Measurements from ENCODE around the gene ARMC2.
"Not testable (repeated sequence)": the region's sequence is repeated elsewhere in the genome, so short reads cannot be mapped to it uniquely, and the experiment has no call there.

Gene ARMC2

DNA sequence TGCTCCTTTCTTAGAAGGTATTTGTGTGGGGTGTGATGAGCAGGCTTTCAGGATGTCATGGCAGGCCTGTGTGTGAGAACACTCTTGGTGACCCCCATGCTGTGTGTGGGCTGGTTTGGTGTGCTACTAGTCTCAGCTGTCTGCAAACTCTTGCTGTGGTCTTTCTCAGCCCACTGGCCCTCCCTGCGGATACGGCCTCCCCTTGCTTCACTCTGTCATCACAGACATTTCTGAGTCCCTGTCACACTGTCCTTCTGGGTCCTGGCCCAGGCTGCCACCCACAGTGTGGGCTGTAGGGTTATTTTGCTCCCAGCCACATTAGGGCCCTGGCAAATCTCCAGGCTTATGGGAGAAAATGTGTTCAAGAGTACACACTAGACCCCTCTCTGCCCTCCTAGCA is 39.0 kb upstream of the ARMC2 start:
- H3K4me3 Mint-ChIP-seq: no peak overlapping the region
- H3K27me3 Mint-ChIP-seq: no peaks in the 10 kb centered on the region
- no peaks in the 10 kb centered on the region for H3K9me3 Mint-ChIP-seq
- DNase-seq (no peak), ATAC-seq (replicated peaks) (no peak)
- H3K27ac Mint-ChIP-seq: no peak overlapping the region
- no peaks in the 10 kb centered on the region for H3K36me3 Mint-ChIP-seq (ENCODE audit: insufficient read depth)
- peaks cover 7 to 9% of the 10 kb centered on the region in 2 donors for H3K4me1 Mint-ChIP-seq (ENCODE audit: low read depth in 2 of 2)

DNA sequence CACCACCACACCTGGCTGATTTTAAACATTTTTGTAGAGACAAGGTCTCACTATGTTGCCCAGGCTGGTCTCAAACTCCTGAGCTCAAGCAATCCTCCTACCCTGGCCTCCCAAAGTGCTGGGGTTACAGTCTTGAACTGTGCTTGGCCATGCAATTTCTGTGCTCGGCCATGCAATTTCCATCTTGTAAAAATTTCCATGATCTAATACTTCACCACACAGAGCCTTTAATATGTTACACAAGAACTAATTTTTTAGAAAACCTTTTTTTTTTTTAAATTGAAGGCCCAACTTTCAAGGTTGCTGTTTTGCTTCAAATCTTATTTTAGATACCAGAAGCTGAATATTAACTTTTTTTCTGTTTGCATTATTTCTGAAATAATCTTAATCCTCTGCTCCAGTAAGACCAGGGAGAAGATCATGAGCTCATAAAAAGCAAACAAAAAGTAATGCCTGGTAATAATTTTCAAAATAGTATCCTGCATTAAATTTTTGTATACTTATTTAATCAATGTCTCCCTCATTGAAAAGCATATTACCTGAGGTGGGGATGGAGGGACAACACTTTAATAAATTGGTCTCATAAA is 38.1 kb upstream of the ARMC2 start:
- Mint-ChIP-seq H3K4me3 (no peak overlapping the region), H3K36me3 (ENCODE audit: insufficient read depth) (no peaks in the 10 kb centered on the region), H3K9me3 (no peaks in the 10 kb centered on the region), H3K27me3 (no peaks in the 10 kb centered on the region), H3K4me1 (ENCODE audit: low read depth in 2 of 2) (peaks cover 6 to 8% of the 10 kb centered on the region in 2 donors), H3K27ac (no peak overlapping the region)
- ATAC-seq (replicated peaks) (no peak), DNase-seq (no peak)

DNA sequence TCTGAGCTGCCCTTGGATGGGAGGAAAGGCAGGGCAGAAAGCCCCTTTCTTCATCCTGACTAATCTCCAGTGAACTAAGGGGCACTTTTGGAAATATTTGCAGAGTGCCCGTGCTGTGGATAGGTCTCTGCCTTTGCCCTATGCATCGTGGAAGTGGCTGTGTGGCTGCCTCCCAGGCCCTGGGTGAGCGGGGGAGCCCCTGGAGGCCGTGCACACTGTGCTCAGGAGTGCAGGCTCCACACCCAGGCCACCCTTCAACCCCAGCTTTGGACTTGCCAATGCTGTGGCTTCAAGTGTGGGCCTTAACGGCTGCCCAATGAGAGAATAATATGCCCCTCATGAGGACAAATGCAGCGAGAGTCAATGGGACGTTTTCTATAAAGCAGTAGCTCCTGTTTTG is 36.7 kb upstream of the ARMC2 start:
- Mint-ChIP-seq H3K4me3 (no peak overlapping the region), H3K9me3 (peaks cover 0 to 5% of the 10 kb centered on the region in 2 donors), H3K27ac (no peak overlapping the region), H3K4me1 (ENCODE audit: low read depth in 2 of 2) (no peaks in the 10 kb centered on the region), H3K27me3 (peaks cover 0 to 7% of the 10 kb centered on the region in 2 donors), H3K36me3 (ENCODE audit: insufficient read depth) (no peaks in the 10 kb centered on the region)
- ATAC-seq (replicated peaks): no peak
- no peak for DNase-seq

DNA sequence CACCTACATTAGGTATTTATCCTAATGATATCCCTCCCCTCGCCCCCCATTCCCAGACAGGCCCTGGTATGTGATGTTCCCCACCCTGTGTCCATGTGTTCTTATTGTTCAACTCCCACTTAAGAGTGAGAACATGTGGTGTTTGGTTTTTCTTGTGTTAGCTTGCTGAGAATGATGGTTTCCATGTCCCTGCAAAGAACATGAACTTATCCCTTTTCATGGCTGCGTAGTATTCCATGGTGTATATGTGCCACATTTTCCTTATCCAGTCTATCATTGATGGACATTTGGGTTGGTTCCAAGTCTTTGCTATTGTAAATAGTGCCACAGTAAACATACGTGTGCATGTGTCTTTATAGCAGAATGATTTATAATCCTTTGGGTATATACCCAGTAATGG is 35.0 kb upstream of the ARMC2 start:
- not testable (repeated sequence) for ATAC-seq (replicated peaks); H3K4me1 Mint-ChIP-seq (ENCODE audit: low read depth in 2 of 2); H3K36me3 Mint-ChIP-seq (ENCODE audit: insufficient read depth); H3K4me3 Mint-ChIP-seq; H3K27ac Mint-ChIP-seq; DNase-seq
- Mint-ChIP-seq H3K27me3 (peaks cover 0 to 11% of the 10 kb centered on the region in 2 donors), H3K9me3 (peaks cover 0 to 16% of the 10 kb centered on the region in 2 donors)

DNA sequence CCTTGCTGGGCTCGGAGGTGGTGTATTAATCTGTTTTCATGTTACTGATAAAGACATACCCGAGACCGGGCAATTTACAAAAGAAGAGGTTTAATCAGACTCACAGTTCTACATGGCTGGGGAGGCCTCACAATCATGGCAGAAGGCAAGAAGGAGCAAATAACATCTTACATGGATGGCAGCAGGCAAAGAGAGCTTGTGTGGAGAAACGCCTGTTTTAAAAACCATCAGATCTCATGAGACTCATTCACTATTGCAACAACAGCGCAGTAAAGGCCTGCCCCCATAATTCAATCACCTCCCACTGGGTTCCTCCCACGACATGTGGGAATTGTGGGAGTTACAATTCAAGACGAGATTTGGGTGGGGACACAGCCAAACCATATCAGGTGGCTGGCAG is 30.9 kb upstream of the ARMC2 start:
- not testable (repeated sequence) for H3K4me1 Mint-ChIP-seq (ENCODE audit: low read depth in 2 of 2); DNase-seq; H3K27ac Mint-ChIP-seq; H3K4me3 Mint-ChIP-seq; H3K36me3 Mint-ChIP-seq (ENCODE audit: insufficient read depth); ATAC-seq (replicated peaks)
- Mint-ChIP-seq H3K9me3 (peaks cover 0 to 16% of the 10 kb centered on the region in 2 donors), H3K27me3 (peaks cover 0 to 11% of the 10 kb centered on the region in 2 donors)

DNA sequence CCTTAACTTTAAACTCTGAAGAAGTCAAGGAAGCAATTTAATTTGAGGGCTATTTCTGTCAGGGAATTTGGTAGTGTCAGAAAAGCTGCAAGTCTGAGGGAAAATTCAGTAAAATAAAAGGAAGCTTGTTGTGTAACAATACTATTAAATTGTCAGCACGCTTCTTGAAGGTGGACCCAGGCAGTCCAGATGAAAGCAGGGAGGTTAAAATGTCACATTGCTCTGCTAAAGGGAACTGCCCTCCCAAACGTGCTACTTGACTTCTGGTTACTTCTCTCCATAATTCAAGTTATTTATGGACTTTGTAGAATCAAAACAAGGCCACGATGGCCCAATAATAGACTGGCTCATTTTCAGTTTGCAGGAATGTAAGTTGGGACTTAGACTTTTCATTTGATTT is 28.2 kb upstream of the ARMC2 start:
- no peak for DNase-seq
- Mint-ChIP-seq H3K27me3 (peaks cover 0 to 11% of the 10 kb centered on the region in 2 donors), H3K9me3 (peaks cover 3 to 16% of the 10 kb centered on the region in 2 donors), H3K4me3 (no peak overlapping the region), H3K27ac (no peak overlapping the region), H3K4me1 (ENCODE audit: low read depth in 2 of 2) (no peaks in the 10 kb centered on the region), H3K36me3 (ENCODE audit: insufficient read depth) (no peaks in the 10 kb centered on the region)
- ATAC-seq (replicated peaks): no peak

DNA sequence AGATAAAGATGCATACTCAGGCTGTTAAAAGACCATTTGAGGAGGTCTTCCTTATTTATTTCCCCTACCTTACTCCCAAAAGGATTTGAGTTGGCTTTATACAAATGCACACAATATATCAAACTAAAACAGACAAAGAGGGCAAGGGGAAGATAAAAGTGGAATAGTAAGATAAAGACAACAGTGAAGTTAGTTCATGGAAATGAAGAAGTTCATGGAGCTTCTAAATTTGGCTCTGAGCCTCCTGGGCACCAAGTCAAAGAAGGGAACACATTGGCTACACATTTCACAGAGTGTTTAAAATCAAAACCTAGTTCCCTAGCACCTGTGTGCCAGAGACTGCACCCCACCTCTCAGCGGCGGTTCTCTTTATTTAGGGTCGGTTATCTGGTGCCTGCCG is 25.8 kb upstream of the ARMC2 start:
- Mint-ChIP-seq H3K4me1 (ENCODE audit: low read depth in 2 of 2) (no peaks in the 10 kb centered on the region), H3K27ac (no peak overlapping the region), H3K27me3 (no peaks in the 10 kb centered on the region), H3K9me3 (peaks cover 6 to 12% of the 10 kb centered on the region in 2 donors), H3K4me3 (no peak overlapping the region), H3K36me3 (ENCODE audit: insufficient read depth) (no peaks in the 10 kb centered on the region)
- ATAC-seq (replicated peaks) (no peak), DNase-seq (no peak)

DNA sequence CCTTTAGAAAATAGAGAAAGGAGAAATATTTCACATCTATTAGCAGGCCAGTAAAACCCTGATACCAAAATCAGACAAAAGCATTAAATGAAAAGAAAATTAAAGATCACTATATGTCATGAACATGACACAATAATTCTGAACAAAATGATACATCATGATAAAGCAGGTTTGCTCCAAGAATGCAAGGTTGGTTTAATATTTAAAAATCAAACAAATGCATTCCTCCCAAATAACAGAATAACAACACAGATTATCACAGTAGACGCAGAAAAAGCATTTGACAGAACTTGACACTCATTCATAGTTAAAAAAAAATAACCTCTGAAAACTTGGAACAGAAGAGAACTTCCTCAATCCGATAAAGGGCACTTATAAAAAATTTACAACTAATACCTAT is 22.9 kb upstream of the ARMC2 start:
- Mint-ChIP-seq H3K27me3 (no peaks in the 10 kb centered on the region), H3K4me3 (no peak overlapping the region), H3K36me3 (ENCODE audit: insufficient read depth) (no peaks in the 10 kb centered on the region), H3K27ac (no peak overlapping the region), H3K4me1 (ENCODE audit: low read depth in 2 of 2) (no peaks in the 10 kb centered on the region), H3K9me3 (peaks cover 6 to 10% of the 10 kb centered on the region in 2 donors)
- no peak for ATAC-seq (replicated peaks)
- no peak for DNase-seq

DNA sequence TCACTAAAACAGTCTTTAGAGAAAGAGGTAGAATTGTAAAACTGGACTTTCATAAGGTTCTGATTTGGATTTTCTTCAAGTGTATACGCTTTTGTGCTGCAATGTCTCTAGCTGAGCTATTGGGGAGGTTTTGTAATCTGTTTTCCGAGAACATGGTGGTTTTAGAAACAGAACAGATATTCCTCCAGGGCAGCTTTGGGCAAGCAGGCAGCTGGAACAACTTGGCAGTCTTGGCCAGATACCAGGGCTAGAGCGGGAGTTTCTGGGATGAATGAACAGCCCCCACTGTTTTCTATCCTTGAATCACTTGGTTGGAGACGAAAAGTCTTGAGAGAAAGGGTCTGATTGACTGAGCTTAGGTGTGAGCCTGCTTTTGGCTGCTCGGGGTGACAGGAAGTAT is 17.1 kb upstream of the ARMC2 start:
- H3K36me3 Mint-ChIP-seq (ENCODE audit: insufficient read depth): peaks cover 1% of the 10 kb centered on the region
- ATAC-seq (replicated peaks): no peak
- no peak for DNase-seq
- H3K4me3 Mint-ChIP-seq: no peak overlapping the region
- no peak overlapping the region for H3K27ac Mint-ChIP-seq
- peaks cover 3 to 10% of the 10 kb centered on the region in 2 donors for H3K9me3 Mint-ChIP-seq
- H3K4me1 Mint-ChIP-seq (ENCODE audit: low read depth in 2 of 2): peaks cover 4 to 8% of the 10 kb centered on the region in 2 donors
- H3K27me3 Mint-ChIP-seq: no peaks in the 10 kb centered on the region

DNA sequence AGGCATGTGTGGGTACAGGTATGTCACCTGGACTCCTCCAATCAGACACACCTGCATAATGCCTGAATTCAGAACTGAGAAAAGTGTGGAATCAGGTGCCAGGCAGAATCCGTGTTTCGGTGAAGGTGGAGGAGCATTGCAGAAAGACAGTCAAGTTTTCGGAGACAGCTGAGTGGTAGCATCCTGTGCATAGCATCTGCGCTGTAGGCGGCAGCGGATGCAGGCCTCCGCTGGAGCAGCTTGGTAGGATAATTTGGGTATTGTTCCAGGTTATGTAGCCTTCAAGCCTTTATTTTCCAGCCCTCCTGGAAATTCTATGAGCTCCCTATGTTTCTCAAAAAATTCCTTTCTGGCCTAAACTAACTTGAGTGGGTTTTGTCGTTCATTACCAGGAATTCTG is 15.5 kb upstream of the ARMC2 start:
- Mint-ChIP-seq H3K36me3 (ENCODE audit: insufficient read depth) (peaks cover 8% of the 10 kb centered on the region), H3K4me3 (no peak overlapping the region), H3K27me3 (no peaks in the 10 kb centered on the region), H3K27ac (no peak overlapping the region), H3K9me3 (no peaks in the 10 kb centered on the region), H3K4me1 (ENCODE audit: low read depth in 2 of 2) (peaks cover 12 to 24% of the 10 kb centered on the region in 2 donors)
- ATAC-seq (replicated peaks) (no peak), DNase-seq (no peak)

DNA sequence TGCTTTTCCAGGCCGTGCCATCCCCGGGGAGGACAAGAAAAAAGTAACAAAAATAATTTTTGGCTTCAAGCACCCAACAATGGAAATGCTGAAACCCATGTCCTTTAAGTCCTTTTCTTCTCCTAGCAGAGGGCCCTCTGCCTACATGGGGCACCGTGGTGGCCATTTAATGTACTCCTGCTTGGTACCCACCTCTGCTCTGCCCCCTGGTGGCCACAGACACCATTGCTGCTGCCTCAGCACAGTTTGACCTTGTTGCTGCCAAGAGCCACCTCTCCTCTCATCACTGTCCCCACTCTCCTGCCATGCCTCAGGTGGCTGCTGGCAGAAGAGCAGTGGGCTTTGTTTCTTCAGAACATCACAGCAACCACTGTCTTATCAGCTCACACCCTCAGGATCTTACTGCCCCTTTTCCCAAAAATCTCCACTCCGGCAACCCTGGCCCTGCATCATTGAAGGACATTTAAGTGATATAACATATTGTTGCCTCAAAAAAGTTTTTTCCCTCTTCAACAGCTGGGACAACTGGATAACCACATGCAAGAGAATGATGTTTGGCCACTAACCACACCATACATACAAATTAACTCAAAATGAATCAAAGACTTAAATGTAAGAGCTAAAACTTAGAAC is 12.9 kb upstream of the ARMC2 start:
- H3K27ac Mint-ChIP-seq: peak overlapping the region in 1 of 2 donors; percentile 94
- peak; percentile 85 for ATAC-seq (replicated peaks)
- H3K9me3 Mint-ChIP-seq: no peaks in the 10 kb centered on the region
- DNase-seq: peak; percentile 80 to 85 (median 81)
- no peak overlapping the region for H3K4me3 Mint-ChIP-seq
- H3K4me1 Mint-ChIP-seq (ENCODE audit: low read depth in 2 of 2): peaks cover 26 to 36% of the 10 kb centered on the region in 2 donors
- H3K36me3 Mint-ChIP-seq (ENCODE audit: insufficient read depth): peaks cover 13% of the 10 kb centered on the region
- no peaks in the 10 kb centered on the region for H3K27me3 Mint-ChIP-seq

DNA sequence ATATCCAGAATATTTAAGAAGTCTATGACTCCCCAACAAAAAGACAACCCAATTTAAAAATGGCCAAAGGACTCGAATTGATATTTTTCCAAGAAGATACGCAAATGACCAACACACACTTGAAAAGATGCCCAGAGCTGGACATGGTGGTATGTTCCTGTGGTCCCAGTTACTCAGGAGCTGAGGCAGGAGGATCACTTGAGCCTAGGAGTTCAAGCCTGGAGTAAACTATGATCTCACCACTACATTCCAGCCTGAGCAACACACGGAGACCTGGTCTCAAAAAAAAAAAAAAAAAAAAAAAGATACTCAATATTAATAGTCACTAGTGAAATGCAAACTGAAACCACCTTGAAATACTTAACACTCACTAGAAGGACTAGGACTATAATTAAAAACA is 12.2 kb upstream of the ARMC2 start:
- peaks cover 15% of the 10 kb centered on the region for H3K36me3 Mint-ChIP-seq (ENCODE audit: insufficient read depth)
- H3K9me3 Mint-ChIP-seq: no peaks in the 10 kb centered on the region
- peaks cover 26 to 36% of the 10 kb centered on the region in 2 donors for H3K4me1 Mint-ChIP-seq (ENCODE audit: low read depth in 2 of 2)
- H3K4me3 Mint-ChIP-seq: peak overlapping the region in 1 of 2 donors; percentile 66
- H3K27me3 Mint-ChIP-seq: no peaks in the 10 kb centered on the region
- DNase-seq (no peak), ATAC-seq (replicated peaks) (no peak)
- H3K27ac Mint-ChIP-seq: peak overlapping the region in 1 of 2 donors; percentile 94

DNA sequence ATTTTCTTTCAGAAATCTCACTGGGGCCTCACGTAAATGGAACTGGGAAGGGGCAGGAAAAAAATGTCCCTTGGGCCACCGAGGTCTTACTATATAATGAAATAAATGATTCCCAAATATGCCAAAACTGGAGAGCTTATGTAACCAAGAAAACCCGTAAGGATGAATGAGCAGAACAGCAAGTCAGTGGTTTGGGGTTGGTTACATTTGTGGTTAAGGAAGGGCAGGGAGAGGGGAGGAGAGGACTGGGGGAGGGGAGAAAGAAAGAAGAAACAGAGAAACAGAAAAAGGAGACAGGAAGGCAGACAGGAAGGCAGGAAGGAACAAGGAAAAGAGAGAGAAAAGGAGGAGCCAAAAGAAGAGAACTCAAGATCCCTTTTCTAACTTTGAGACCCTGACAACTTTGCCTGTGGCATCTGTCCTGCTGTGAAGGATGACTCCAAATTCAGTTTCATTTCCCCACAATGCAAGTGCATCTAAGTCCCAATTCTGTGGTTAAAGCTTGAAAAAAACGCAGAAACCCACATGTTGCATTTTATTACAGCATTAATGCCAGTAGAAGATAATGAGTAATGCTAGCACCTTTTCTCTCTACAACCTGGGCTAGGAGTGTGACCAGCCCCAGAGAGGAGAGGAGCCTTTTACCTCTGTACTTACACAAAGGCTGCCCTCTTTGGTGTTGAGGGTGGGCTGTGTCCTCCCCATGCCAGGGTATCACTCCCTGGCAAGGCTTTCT is 10.8 kb upstream of the ARMC2 start:
- Mint-ChIP-seq H3K36me3 (ENCODE audit: insufficient read depth) (peaks cover 15% of the 10 kb centered on the region), H3K9me3 (no peaks in the 10 kb centered on the region), H3K4me1 (ENCODE audit: low read depth in 2 of 2) (peaks cover 33 to 36% of the 10 kb centered on the region in 2 donors), H3K27ac (peak overlapping the region; percentile 10 to 94), H3K27me3 (no peaks in the 10 kb centered on the region), H3K4me3 (peak overlapping the region; percentile 63 to 66)
- peak; percentile 75 for ATAC-seq (replicated peaks)
- peak in 2 of 3 experiments; percentile 11 to 17 for DNase-seq

Data from effector memory CD8-positive, alpha-beta T cell (primary cell).